ENCODE results near the gene GLP1R. TPM values are rescaled to one million over a fixed set of nuclear protein-coding genes. Genes with fewer than 3 reads are reported as not detected.

GLP1R gene
- total RNA-seq, 1 experiment from 2014 or later, result not detected

GRCh38 chr6:39054577-39055142, 6.1 kb downstream of the GLP1R start:
- no peaks in the 10 kb centered on the region for H3K9me3 ChIP-seq (ENCODE audit: control insufficient read depth, insufficient read depth, low read depth, low read length)
- no peaks in the 10 kb centered on the region for H3K27me3 ChIP-seq (ENCODE audit: control insufficient read depth, insufficient read depth, low read length)
- no peaks in the 10 kb centered on the region; the same call in 1 of the 2 replicates for H3K4me1 ChIP-seq (ENCODE audit: control insufficient read depth, insufficient read depth, low read length)
- no peak for TF ChIP-seq SIN3A (IDR thresholded peaks at IDR 0.05; ENCODE audit: borderline replicate concordance, insufficient read depth, low read depth, low read length)
- no peak for TF ChIP-seq CTCF (IDR thresholded peaks at IDR 0.05)
- no peak for TF ChIP-seq POLR2AphosphoS5 (IDR thresholded peaks at IDR 0.05; ENCODE audit: low read depth, low read length)
- no peak for TF ChIP-seq REST (IDR thresholded peaks at IDR 0.05; ENCODE audit: insufficient read depth in 1 of 2, low read depth in 2 of 2, low read length in 1 of 2)
- no peak for TF ChIP-seq TCF7L2 (IDR thresholded peaks at IDR 0.05; ENCODE audit: low read depth, low read length)
- no peak overlapping the region for H3K4me3 ChIP-seq (ENCODE audit: low read depth in 2 of 2, low read length in 2 of 2)
- no peaks in the 10 kb centered on the region for H3K36me3 ChIP-seq (ENCODE audit: control insufficient read depth, insufficient read depth, low read length)
- in situ Hi-C loops (cut with HindIII; ENCODE audit: low pct_unique_long_range_greater_than_20kb, low sequenced_read_pairs) (no loop called here), intact Hi-C loops (cut with micrococcal nuclease; ENCODE audit: unreplicated experiment) (no loop called here)
- DNase-seq (ENCODE audit: low read depth, low spot score) (no peak), ATAC-seq (no peak)
- H3K27ac ChIP-seq (ENCODE audit: low read length), result no peak overlapping the region
- BruUV-seq (replicated peaks), result no TSS peak
- CTCF ChIA-PET, result no interaction called here
- POLR2A ChIA-PET, result no interaction called here

- H3K4me1 ChIP-seq (ENCODE audit: control insufficient read depth, insufficient read depth, low read length), result peaks cover 4% of the 10 kb centered on the region; the same call in 1 of the 2 replicates
- intact Hi-C loops (cut with micrococcal nuclease; ENCODE audit: unreplicated experiment), result no loop called here
- TF ChIP-seq CTCF (IDR thresholded peaks at IDR 0.05) (no peak), REST (IDR thresholded peaks at IDR 0.05; ENCODE audit: insufficient read depth in 1 of 2, low read depth in 2 of 2, low read length in 1 of 2) (no peak), POLR2AphosphoS5 (IDR thresholded peaks at IDR 0.05; ENCODE audit: low read depth, low read length) (no peak), SIN3A (IDR thresholded peaks at IDR 0.05; ENCODE audit: borderline replicate concordance, insufficient read depth, low read depth, low read length) (no peak), TCF7L2 (IDR thresholded peaks at IDR 0.05; ENCODE audit: low read depth, low read length) (no peak)
- ChIA-PET POLR2A (interaction anchor here (0.6 kb wide), 1 partner anchor 202 kb away, joined by 3 read pairs; no protein-coding TSS in a partner anchor), CTCF (no interaction called here)
- H3K27ac ChIP-seq (ENCODE audit: low read length), result no peak overlapping the region
- H3K36me3 ChIP-seq (ENCODE audit: control insufficient read depth, insufficient read depth, low read length), result no peaks in the 10 kb centered on the region
- H3K27me3 ChIP-seq (ENCODE audit: control insufficient read depth, insufficient read depth, low read length), result peaks cover 2% of the 10 kb centered on the region; the same call in 1 of the 2 replicates
- no peak overlapping the region for H3K4me3 ChIP-seq (ENCODE audit: low read depth in 2 of 2, low read length in 2 of 2)
- no TSS peak for BruUV-seq (replicated peaks)
- H3K9me3 ChIP-seq (ENCODE audit: control insufficient read depth, insufficient read depth, low read depth, low read length), result no peaks in the 10 kb centered on the region
- DNase-seq (ENCODE audit: low read depth, low spot score) (no peak), ATAC-seq (no peak)
- in situ Hi-C loops (cut with HindIII; ENCODE audit: low pct_unique_long_range_greater_than_20kb, low sequenced_read_pairs), result no loop called here
Observed at GRCh38 chr6:39055661-39056060, 7.1 kb downstream of the GLP1R start.

Data from Panc1 (cell line).